ENCODE results near the gene TNNC1.

The TNNC1 gene

GRCh38 chr3:52456800-52457183 lies 3.0 kb upstream of the TNNC1 start:
- no peaks in the 10 kb centered on the region for H3K9me3 ChIP-seq (ENCODE audit: control insufficient read depth, low read length)
- H3K4me1 ChIP-seq (ENCODE audit: control insufficient read depth, insufficient read depth, low read length) = peaks cover 20% of the 10 kb centered on the region
- peaks cover 25% of the 10 kb centered on the region for H3K36me3 ChIP-seq (ENCODE audit: control insufficient read depth, insufficient read depth, low read length)
- WGBS, 2 experiments = 83 to 84% methylated on average over 5 of the region's 5 CpGs
- peak overlapping the region; percentile 93 for H3K4me3 ChIP-seq (ENCODE audit: insufficient read depth, low read depth, low read length)
- no peaks in the 10 kb centered on the region for H3K27me3 ChIP-seq (ENCODE audit: control insufficient read depth, insufficient read depth, low read length, poor library complexity, severe bottlenecking)
- peak overlapping the region; percentile 57 for H3K27ac ChIP-seq (ENCODE audit: insufficient read depth, low read depth, low read length, poor library complexity, severe bottlenecking)

- Histone ChIP-seq H3K4me3 (ENCODE audit: insufficient read depth, low read depth, low read length) (peak overlapping the region; percentile 93), H3K4me1 (ENCODE audit: control insufficient read depth, insufficient read depth, low read length) (peaks cover 22% of the 10 kb centered on the region), H3K27me3 (ENCODE audit: control insufficient read depth, insufficient read depth, low read length, poor library complexity, severe bottlenecking) (no peaks in the 10 kb centered on the region), H3K9me3 (ENCODE audit: control insufficient read depth, low read length) (no peaks in the 10 kb centered on the region), H3K36me3 (ENCODE audit: control insufficient read depth, insufficient read depth, low read length) (peaks cover 24% of the 10 kb centered on the region), H3K27ac (ENCODE audit: insufficient read depth, low read depth, low read length, poor library complexity, severe bottlenecking) (peak overlapping the region; percentile 57)
- 2% methylated on average over 12 to 13 of the region's 13 CpGs for WGBS, 2 experiments
Observed at GRCh38 chr3:52456169-52456799, 2.4 kb upstream of the TNNC1 start.

GRCh38 chr3:52455283-52456168 lies 1.7 kb upstream of the TNNC1 start, which contains the start of gene NISCH:
Gene NISCH (plus strand): TSS chr3:52455604. CDS start chr3:52455642, 38 bp downstream.
- H3K9me3 ChIP-seq (ENCODE audit: control insufficient read depth, low read length) = no peaks in the 10 kb centered on the region
- H3K4me1 ChIP-seq (ENCODE audit: control insufficient read depth, insufficient read depth, low read length) = peaks cover 22% of the 10 kb centered on the region
- H3K36me3 ChIP-seq (ENCODE audit: control insufficient read depth, insufficient read depth, low read length) = peaks cover 24% of the 10 kb centered on the region
- peak within 1 kb of the TSS; percentile 57 for H3K27ac ChIP-seq (ENCODE audit: insufficient read depth, low read depth, low read length, poor library complexity, severe bottlenecking)
- H3K4me3 ChIP-seq (ENCODE audit: insufficient read depth, low read depth, low read length) = peak within 1 kb of the TSS; percentile 93
- no peaks in the 10 kb centered on the region for H3K27me3 ChIP-seq (ENCODE audit: control insufficient read depth, insufficient read depth, low read length, poor library complexity, severe bottlenecking)
- 1% methylated on average over 86 of the region's 86 CpGs for WGBS, 2 experiments

GRCh38 chr3:52454938-52455282 lies 1.1 kb upstream of the TNNC1 start:
- H3K9me3 ChIP-seq (ENCODE audit: control insufficient read depth, low read length) = no peaks in the 10 kb centered on the region
- WGBS, 2 experiments = 86 to 87% methylated on average over 11 of the region's 11 CpGs
- no peak overlapping the region for H3K27ac ChIP-seq (ENCODE audit: insufficient read depth, low read depth, low read length, poor library complexity, severe bottlenecking)
- H3K4me1 ChIP-seq (ENCODE audit: control insufficient read depth, insufficient read depth, low read length) = peaks cover 22% of the 10 kb centered on the region
- no peaks in the 10 kb centered on the region for H3K27me3 ChIP-seq (ENCODE audit: control insufficient read depth, insufficient read depth, low read length, poor library complexity, severe bottlenecking)
- peaks cover 21% of the 10 kb centered on the region for H3K36me3 ChIP-seq (ENCODE audit: control insufficient read depth, insufficient read depth, low read length)
- peak overlapping the region; percentile 93 for H3K4me3 ChIP-seq (ENCODE audit: insufficient read depth, low read depth, low read length)

GRCh38 chr3:52454250-52454937 lies 553 bp upstream of the TNNC1 start:
- H3K4me3 ChIP-seq (ENCODE audit: insufficient read depth, low read depth, low read length) = no peak overlapping the region
- H3K36me3 ChIP-seq (ENCODE audit: control insufficient read depth, insufficient read depth, low read length) = peaks cover 19% of the 10 kb centered on the region
- H3K4me1 ChIP-seq (ENCODE audit: control insufficient read depth, insufficient read depth, low read length) = peaks cover 22% of the 10 kb centered on the region
- H3K9me3 ChIP-seq (ENCODE audit: control insufficient read depth, low read length) = no peaks in the 10 kb centered on the region
- 84 to 89% methylated on average over 8 of the region's 8 CpGs for WGBS, 2 experiments
- no peak overlapping the region for H3K27ac ChIP-seq (ENCODE audit: insufficient read depth, low read depth, low read length, poor library complexity, severe bottlenecking)
- no peaks in the 10 kb centered on the region for H3K27me3 ChIP-seq (ENCODE audit: control insufficient read depth, insufficient read depth, low read length, poor library complexity, severe bottlenecking)

GRCh38 chr3:52452570-52453221 lies 1.1 kb downstream of the TNNC1 start:
- H3K27ac ChIP-seq (ENCODE audit: insufficient read depth, low read depth, low read length, poor library complexity, severe bottlenecking) = no peak overlapping the region
- no peaks in the 10 kb centered on the region for H3K27me3 ChIP-seq (ENCODE audit: control insufficient read depth, insufficient read depth, low read length, poor library complexity, severe bottlenecking)
- H3K9me3 ChIP-seq (ENCODE audit: control insufficient read depth, low read length) = no peaks in the 10 kb centered on the region
- H3K4me1 ChIP-seq (ENCODE audit: control insufficient read depth, insufficient read depth, low read length) = peaks cover 22% of the 10 kb centered on the region
- peaks cover 2% of the 10 kb centered on the region for H3K36me3 ChIP-seq (ENCODE audit: control insufficient read depth, insufficient read depth, low read length)
- no peak overlapping the region for H3K4me3 ChIP-seq (ENCODE audit: insufficient read depth, low read depth, low read length)
- 75% methylated on average over 11 of the region's 11 CpGs for WGBS, 2 experiments

- Histone ChIP-seq H3K9me3 (ENCODE audit: control insufficient read depth, low read length) (no peaks in the 10 kb centered on the region), H3K36me3 (ENCODE audit: control insufficient read depth, insufficient read depth, low read length) (no peaks in the 10 kb centered on the region), H3K4me3 (ENCODE audit: insufficient read depth, low read depth, low read length) (no peak overlapping the region), H3K4me1 (ENCODE audit: control insufficient read depth, insufficient read depth, low read length) (peaks cover 22% of the 10 kb centered on the region), H3K27me3 (ENCODE audit: control insufficient read depth, insufficient read depth, low read length, poor library complexity, severe bottlenecking) (no peaks in the 10 kb centered on the region), H3K27ac (ENCODE audit: insufficient read depth, low read depth, low read length, poor library complexity, severe bottlenecking) (no peak overlapping the region)
- WGBS, 2 experiments = 96% methylated on average over 6 of the region's 6 CpGs
Observed at GRCh38 chr3:52452126-52452525, 1.7 kb downstream of the TNNC1 start.

- Histone ChIP-seq H3K4me1 (ENCODE audit: control insufficient read depth, insufficient read depth, low read length) (peaks cover 18% of the 10 kb centered on the region), H3K27ac (ENCODE audit: insufficient read depth, low read depth, low read length, poor library complexity, severe bottlenecking) (no peak overlapping the region), H3K9me3 (ENCODE audit: control insufficient read depth, low read length) (no peaks in the 10 kb centered on the region), H3K27me3 (ENCODE audit: control insufficient read depth, insufficient read depth, low read length, poor library complexity, severe bottlenecking) (no peaks in the 10 kb centered on the region), H3K4me3 (ENCODE audit: insufficient read depth, low read depth, low read length) (no peak overlapping the region), H3K36me3 (ENCODE audit: control insufficient read depth, insufficient read depth, low read length) (no peaks in the 10 kb centered on the region)
- 91% methylated on average over 24 of the region's 24 CpGs for WGBS, 2 experiments
Observed at GRCh38 chr3:52451237-52452083, 2.4 kb downstream of the TNNC1 start.

GRCh38 chr3:52450489-52451236 lies 3.2 kb downstream of the TNNC1 start:
- H3K4me1 ChIP-seq (ENCODE audit: control insufficient read depth, insufficient read depth, low read length) = peaks cover 18% of the 10 kb centered on the region
- 92% methylated on average over 11 of the region's 11 CpGs for WGBS, 2 experiments
- H3K27me3 ChIP-seq (ENCODE audit: control insufficient read depth, insufficient read depth, low read length, poor library complexity, severe bottlenecking) = no peaks in the 10 kb centered on the region
- no peak overlapping the region for H3K4me3 ChIP-seq (ENCODE audit: insufficient read depth, low read depth, low read length)
- no peaks in the 10 kb centered on the region for H3K9me3 ChIP-seq (ENCODE audit: control insufficient read depth, low read length)
- H3K27ac ChIP-seq (ENCODE audit: insufficient read depth, low read depth, low read length, poor library complexity, severe bottlenecking) = no peak overlapping the region
- no peaks in the 10 kb centered on the region for H3K36me3 ChIP-seq (ENCODE audit: control insufficient read depth, insufficient read depth, low read length)

Measured in ectodermal cell (in vitro differentiated cells).